ENCODE measurements around the gene CLINT1.

The CLINT1 gene

GRCh38 chr5:157870837-157871834, 12.2 kb upstream of the CLINT1 start:
- H3K4me3 ChIP-seq (ENCODE audit: low read depth, low read length): no peak overlapping the region
- no peak for TF ChIP-seq CTCF (IDR thresholded peaks at IDR 0.05; ENCODE audit: low read depth, low read length)

GRCh38 chr5:157867751-157868387, 8.9 kb upstream of the CLINT1 start:
- H3K4me3 ChIP-seq (ENCODE audit: low read depth, low read length): no peak overlapping the region
- TF ChIP-seq CTCF (IDR thresholded peaks at IDR 0.05; ENCODE audit: low read depth, low read length): no peak

- H3K4me3 ChIP-seq (ENCODE audit: low read depth, low read length): no peak overlapping the region
- TF ChIP-seq CTCF (IDR thresholded peaks at IDR 0.05; ENCODE audit: low read depth, low read length): no peak
Measured at GRCh38 chr5:157866536-157866935, 7.6 kb upstream of the CLINT1 start.

- TF ChIP-seq CTCF (IDR thresholded peaks at IDR 0.05; ENCODE audit: low read depth, low read length): no peak
- no peak overlapping the region for H3K4me3 ChIP-seq (ENCODE audit: low read depth, low read length)
Measured at GRCh38 chr5:157865781-157866180, 6.8 kb upstream of the CLINT1 start.

- no peak overlapping the region for H3K4me3 ChIP-seq (ENCODE audit: low read depth, low read length)
- TF ChIP-seq CTCF (IDR thresholded peaks at IDR 0.05; ENCODE audit: low read depth, low read length): no peak
Measured at GRCh38 chr5:157864067-157864466, 5.1 kb upstream of the CLINT1 start.

GRCh38 chr5:157862183-157862851, 3.4 kb upstream of the CLINT1 start:
- no peak for TF ChIP-seq CTCF (IDR thresholded peaks at IDR 0.05; ENCODE audit: low read depth, low read length)
- H3K4me3 ChIP-seq (ENCODE audit: low read depth, low read length): no peak overlapping the region

Data from WI38 (cell line).